Measurements from ENCODE around the gene PDIK1L. TPM values are rescaled to one million over a fixed set of nuclear protein-coding genes. Genes with fewer than 3 reads are reported as not detected.

The PDIK1L gene
- total and polyA plus RNA-seq, 2 of the 8 experiments (the other 6 are each of a cell fraction or from before 2014, with no cell fraction given): 0.95 to 4.5 TPM

- no peak for TF ChIP-seq SUZ12 (IDR thresholded peaks at IDR 0.05; ENCODE audit: low read length)
- no peak for TF ChIP-seq RNF2 (IDR thresholded peaks at IDR 0.05; ENCODE audit: borderline replicate concordance, low read depth, low read length, missing control alignments, poor library complexity, severe bottlenecking)
Observed at GRCh38 chr1:26096471-26096870, 15.2 kb upstream of the PDIK1L start (continued).
